Fibroblast of gingiva (primary cell): ENCODE data around the gene CUL7.

ENCODE experiments used
- DNase-seq: peaks from one replicate; pipeline ENCODE4 v3.0.0-alpha.2; 2011; ENCODE audit warnings: low read depth

Gene CUL7

GRCh38 chr6:43077333-43077809 lies 23.7 kb upstream of the CUL7 start:
- DNase-seq = no peak

- no peak for DNase-seq
These were observed 23.0 kb upstream of the CUL7 start for GRCh38 chr6:43076464-43077332.

GRCh38 chr6:43075670-43076463 lies 22.2 kb upstream of the CUL7 start, which contains the start of gene PTK7:
PTK7 (plus strand) TSS chr6:43076314; CDS start chr6:43076489, 175 bp downstream.
- peak; percentile 55 for DNase-seq

GRCh38 chr6:43074847-43075669 lies 21.4 kb upstream of the CUL7 start:
- DNase-seq = peak; percentile 42

DNA sequence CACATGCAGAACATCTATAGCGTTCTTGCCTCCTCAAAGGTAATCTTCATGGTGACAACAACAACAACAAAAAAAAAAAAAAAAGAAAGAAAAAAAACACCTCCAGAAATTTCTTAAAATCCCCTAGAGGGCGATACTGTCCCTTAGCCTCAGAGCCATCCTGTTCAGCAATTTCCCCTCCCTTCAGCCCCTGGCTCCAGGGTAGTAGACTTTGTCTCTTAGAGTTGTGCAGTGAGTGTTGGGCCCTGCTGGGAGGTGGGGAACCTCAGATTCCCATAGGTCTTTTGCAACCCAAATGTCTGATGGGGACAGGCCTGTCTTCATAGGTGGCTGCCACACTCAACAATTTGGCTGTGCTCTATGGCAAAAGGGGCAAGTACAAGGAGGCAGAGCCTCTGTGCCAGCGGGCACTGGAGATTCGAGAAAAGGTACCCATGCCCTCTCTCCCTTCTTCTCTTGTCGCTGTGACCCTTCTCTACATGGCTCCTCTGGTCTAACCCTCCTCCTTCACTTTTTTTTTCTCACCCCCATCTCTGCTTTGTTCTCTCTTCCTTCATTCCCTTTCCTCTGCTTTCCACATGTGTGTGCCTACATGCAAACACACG lies 16.5 kb upstream of the CUL7 start:
- peak; percentile 69 for DNase-seq

- DNase-seq = no peak
These were observed 9.2 kb upstream of the CUL7 start for GRCh38 chr6:43062818-43063217.

DNA sequence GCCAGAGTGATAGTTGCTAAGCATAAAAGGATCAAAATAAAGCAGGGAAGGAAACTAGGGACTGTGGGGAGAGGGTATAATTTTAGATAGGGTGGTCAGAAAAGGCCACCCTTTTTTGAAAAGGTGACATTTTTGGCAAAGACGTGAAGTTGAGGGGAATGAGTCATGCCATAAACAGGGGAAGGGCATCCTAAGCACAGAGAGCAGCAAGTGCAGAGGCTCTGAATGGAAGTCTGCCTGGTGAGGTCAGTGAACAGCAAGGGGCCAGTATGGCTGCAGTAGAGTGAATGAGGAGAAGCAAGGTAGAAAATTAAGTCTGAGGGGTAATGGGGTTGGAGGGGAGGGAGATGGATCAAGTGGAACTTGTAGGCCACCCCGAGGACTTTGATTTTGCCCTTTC lies 8.2 kb upstream of the CUL7 start:
- DNase-seq = no peak

- no peak for DNase-seq
These were observed 7.3 kb upstream of the CUL7 start for GRCh38 chr6:43060755-43061633.

DNA sequence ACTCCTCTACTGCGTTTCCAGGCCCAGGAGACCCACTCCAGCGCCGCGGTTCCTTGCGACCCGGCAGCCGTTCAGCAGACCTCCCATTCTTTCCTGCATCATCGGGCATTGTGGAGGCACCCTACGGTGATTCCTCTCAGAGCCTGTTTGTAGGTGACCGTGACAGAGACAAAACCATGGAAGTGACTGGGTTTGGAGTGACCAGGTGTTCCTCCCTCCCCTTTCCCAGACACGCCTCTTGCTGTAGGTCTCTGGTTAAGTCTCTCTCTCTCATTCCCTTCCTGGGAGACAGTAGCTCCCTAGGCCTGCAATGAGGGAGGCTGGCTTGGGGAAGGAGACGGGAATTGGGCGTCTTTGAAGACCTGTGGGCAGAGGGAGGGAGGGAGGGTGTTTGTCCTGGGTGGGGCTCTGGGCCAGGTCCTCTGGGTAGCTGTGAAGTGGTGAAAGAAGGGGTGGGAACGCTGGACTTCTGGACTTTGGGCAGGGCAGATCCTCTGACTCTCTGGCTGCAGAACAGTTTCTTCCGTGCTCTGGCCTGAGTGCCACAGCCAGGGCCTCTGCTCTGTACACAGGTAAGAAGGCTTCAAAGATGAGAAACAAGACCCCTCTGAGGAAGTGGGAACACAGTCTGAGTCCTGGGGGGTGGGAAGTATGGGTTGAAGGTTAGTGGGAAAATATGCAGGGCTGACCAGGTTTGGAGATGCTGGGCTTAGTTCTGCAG lies 6.5 kb upstream of the CUL7 start:
- DNase-seq = no peak

DNA sequence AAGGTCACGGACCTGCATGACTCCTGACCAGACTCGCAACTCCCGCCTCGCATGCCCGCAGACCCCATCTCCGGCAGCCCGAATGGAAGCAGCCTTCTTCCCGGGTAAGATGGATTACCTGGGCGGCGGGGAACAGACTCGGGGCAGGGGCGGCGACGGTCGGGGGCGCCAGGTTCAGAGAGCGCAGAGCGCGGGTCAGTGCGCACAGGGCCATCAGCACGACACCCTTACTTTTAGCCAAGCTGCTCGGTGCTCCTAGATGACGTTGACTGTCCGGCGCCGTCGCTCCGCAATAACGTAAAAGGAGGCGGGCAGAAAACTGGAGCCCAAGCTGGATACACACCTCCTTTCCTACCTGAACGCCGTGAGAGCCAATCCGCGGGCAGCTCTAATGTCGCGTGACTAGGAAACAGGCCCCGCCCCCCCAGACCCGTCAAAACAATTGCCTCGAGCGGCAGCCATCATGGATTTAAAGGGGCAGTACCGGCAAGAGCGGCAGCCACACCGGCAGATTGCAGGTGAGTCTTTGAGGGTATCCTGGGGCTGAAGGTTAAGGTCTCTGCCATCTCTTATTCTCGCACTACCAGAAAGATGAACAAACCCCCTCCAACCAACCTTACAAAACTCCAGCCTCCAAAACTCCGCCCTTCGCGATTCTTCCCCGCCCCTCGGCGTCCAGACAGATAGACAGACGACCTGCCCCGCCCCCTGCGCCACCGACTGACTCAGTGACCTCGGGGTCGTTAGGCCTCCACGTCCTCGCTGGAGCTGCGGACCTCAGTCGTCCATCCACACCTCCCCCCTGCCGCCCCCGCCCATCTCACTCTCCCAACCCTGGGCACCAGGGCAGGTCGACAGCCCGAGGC lies 5.8 kb upstream of the CUL7 start, which contains the start of the genes KLC4 and MRPL2:
KLC4 (plus strand) TSS at position 464 of the 866 bp plus-strand sequence. CDS start 1,705 bp downstream, outside the sequence.
MRPL2 (minus strand) TSS at position 267 of the 866 bp plus-strand sequence; CDS start at position 214, 53 bp downstream.
- peak; percentile 97 for DNase-seq

- DNase-seq = no peak
These were observed 4.9 kb upstream of the CUL7 start for GRCh38 chr6:43058531-43058930.

GRCh38 chr6:43055966-43056365 lies 2.3 kb upstream of the CUL7 start:
- no peak for DNase-seq

DNA sequence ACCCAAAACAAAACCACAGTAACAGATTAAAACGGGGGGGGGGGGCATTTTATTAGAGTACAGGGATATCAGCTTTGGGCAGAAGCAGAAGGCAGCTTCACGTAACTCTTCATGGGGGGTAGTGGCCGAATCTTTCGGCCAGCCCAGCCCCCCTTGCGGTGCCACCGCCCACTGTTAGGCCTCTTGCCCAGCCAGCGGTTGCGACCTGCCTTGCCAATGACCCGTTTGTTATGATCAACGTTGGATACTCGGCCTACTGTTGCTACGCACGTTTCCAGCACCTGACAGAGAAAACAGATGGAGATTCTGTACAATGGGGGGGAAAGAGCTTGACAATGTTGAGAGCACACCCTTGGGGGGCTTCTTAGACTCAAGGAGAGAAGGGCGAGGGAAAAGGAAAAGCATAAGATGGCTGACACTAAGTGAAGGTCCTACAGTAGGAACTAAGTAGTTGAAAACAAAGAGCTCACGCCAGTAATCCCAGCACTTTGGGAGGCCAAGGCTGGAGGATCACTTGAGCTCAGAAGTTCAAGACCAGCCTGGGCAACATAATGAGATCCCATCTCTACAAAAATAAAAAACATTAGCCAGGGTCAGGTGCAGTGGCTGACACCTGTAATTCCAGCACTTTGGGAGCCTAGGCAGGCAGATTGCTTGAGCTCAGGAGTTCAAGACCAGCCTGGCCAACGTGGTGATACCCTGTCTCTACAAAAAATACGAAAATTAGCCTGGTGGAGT lies 724 bp upstream of the CUL7 start:
- no peak for DNase-seq

GRCh38 chr6:43052842-43053544 lies 658 bp downstream of the CUL7 start:
- DNase-seq = no peak

GRCh38 chr6:43052225-43052841 lies 1.3 kb downstream of the CUL7 start:
- no peak for DNase-seq

GRCh38 chr6:43050981-43051380 lies 2.7 kb downstream of the CUL7 start:
- DNase-seq = no peak

GRCh38 chr6:43047998-43048397 lies 5.7 kb downstream of the CUL7 start:
- no peak for DNase-seq
